ENCODE results near the gene ENOSF1.

ENOSF1 gene

DNA sequence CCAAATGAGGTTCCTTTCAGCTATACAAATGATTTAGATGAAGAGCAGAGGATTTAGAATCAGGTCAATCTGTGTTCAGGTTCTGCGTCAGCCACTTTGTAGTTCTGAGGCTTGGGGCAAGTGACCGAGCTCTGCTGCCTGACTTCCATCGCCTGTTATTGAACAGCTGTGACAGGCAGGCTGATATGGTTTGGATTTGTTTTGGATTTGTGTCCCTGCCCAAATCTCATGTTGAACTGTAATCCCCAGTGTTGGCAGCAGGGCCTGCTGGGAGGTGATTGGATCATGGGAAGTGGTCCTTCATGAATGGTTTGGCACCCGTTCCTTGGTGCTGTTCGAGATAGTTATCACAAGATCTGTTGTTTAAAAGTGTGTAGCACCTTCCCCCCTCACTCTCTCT is 36.4 kb downstream of the ENOSF1 start:
- no peaks in the 10 kb centered on the region for H3K9me3 ChIP-seq (ENCODE audit: severe bottlenecking)
- no peak for ATAC-seq (ENCODE audit: low read depth)
- no peaks in the 10 kb centered on the region for H3K27me3 ChIP-seq (ENCODE audit: insufficient read depth, poor library complexity, severe bottlenecking)
- H3K36me3 ChIP-seq (ENCODE audit: low read depth): peaks cover 75% of the 10 kb centered on the region
- no peak overlapping the region for H3K4me3 ChIP-seq (ENCODE audit: severe bottlenecking)
- TF ChIP-seq, protein P1, sequence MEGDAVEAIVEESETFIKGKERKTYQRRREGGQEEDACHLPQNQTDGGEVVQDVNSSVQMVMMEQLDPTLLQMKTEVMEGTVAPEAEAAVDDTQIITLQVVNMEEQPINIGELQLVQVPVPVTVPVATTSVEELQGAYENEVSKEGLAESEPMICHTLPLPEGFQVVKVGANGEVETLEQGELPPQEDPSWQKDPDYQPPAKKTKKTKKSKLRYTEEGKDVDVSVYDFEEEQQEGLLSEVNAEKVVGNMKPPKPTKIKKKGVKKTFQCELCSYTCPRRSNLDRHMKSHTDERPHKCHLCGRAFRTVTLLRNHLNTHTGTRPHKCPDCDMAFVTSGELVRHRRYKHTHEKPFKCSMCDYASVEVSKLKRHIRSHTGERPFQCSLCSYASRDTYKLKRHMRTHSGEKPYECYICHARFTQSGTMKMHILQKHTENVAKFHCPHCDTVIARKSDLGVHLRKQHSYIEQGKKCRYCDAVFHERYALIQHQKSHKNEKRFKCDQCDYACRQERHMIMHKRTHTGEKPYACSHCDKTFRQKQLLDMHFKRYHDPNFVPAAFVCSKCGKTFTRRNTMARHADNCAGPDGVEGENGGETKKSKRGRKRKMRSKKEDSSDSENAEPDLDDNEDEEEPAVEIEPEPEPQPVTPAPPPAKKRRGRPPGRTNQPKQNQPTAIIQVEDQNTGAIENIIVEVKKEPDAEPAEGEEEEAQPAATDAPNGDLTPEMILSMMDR (IDR thresholded peaks at IDR 0.05; ENCODE audit: poor library complexity, severe bottlenecking): no peak
- DNase-seq (ENCODE audit: low spot score): no peak
- H3K4me1 ChIP-seq (ENCODE audit: insufficient read depth, poor library complexity, severe bottlenecking): no peaks in the 10 kb centered on the region
- H3K27ac ChIP-seq (ENCODE audit: poor library complexity, severe bottlenecking): no peak overlapping the region

DNA sequence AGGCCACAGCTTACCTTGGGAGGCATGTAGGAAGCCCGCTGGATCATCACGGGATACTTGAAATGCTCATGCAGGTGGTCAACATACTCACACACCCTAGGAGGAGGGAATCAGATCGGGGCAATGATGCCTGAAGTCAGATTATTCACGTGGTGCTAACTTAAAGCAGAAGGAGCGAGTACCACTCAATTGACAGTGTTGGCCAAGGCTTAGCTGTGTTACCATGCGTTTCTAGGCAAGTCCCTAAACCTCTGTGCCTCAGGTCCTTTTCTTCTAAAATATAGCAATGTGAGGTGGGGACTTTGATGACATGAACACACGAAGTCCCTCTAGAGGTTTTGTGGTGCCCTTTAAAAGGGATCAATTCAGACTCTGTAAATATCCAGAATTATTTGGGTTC is 37.1 kb downstream of the ENOSF1 start:
- DNase-seq (ENCODE audit: low spot score) (no peak), ATAC-seq (ENCODE audit: low read depth) (no peak)
- Histone ChIP-seq H3K27me3 (ENCODE audit: insufficient read depth, poor library complexity, severe bottlenecking) (no peaks in the 10 kb centered on the region), H3K4me1 (ENCODE audit: insufficient read depth, poor library complexity, severe bottlenecking) (no peaks in the 10 kb centered on the region), H3K4me3 (ENCODE audit: severe bottlenecking) (no peak overlapping the region), H3K36me3 (ENCODE audit: low read depth) (peaks cover 80% of the 10 kb centered on the region), H3K9me3 (ENCODE audit: severe bottlenecking) (no peaks in the 10 kb centered on the region), H3K27ac (ENCODE audit: poor library complexity, severe bottlenecking) (no peak overlapping the region)
- TF ChIP-seq, protein P1 (IDR thresholded peaks at IDR 0.05; ENCODE audit: poor library complexity, severe bottlenecking): no peak

DNA sequence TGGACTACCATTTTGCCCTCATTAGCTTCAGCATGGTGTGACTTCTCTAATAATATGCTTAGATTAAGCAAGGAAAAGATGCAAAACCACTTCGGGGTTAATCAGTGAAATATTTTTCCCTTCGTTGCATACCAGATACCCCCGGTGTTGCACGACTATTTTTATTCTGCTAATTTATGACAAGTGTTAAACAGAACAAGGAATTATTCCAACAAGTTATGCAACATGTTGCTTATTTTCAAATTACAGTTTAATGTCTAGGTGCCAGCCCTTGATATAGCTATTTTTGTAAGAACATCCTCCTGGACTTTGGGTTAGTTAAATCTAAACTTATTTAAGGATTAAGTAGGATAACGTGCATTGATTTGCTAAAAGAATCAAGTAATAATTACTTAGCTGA is 38.7 kb downstream of the ENOSF1 start:
- TF ChIP-seq, protein P1 (IDR thresholded peaks at IDR 0.05; ENCODE audit: poor library complexity, severe bottlenecking): no peak
- DNase-seq (ENCODE audit: low spot score) (no peak), ATAC-seq (ENCODE audit: low read depth) (no peak)
- Histone ChIP-seq H3K9me3 (ENCODE audit: severe bottlenecking) (no peaks in the 10 kb centered on the region), H3K36me3 (ENCODE audit: low read depth) (peaks cover 95% of the 10 kb centered on the region), H3K4me1 (ENCODE audit: insufficient read depth, poor library complexity, severe bottlenecking) (no peaks in the 10 kb centered on the region), H3K4me3 (ENCODE audit: severe bottlenecking) (no peak overlapping the region), H3K27me3 (ENCODE audit: insufficient read depth, poor library complexity, severe bottlenecking) (no peaks in the 10 kb centered on the region), H3K27ac (ENCODE audit: poor library complexity, severe bottlenecking) (no peak overlapping the region)

DNA sequence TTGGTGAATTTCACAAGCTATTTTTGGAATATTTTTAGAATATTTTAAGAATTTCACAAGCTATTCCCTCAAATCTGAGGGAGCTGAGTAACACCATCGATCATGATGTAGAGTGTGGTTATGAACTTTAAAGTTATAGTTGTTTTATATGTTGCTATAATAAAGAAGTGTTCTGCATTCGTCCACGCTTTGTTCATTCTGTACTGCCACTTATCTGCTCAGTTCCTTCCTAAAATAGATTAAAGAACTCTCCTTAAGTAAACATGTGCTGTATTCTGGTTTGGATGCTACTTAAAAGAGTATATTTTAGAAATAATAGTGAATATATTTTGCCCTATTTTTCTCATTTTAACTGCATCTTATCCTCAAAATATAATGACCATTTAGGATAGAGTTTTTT is 39.1 kb downstream of the ENOSF1 start:
- no peak for ATAC-seq (ENCODE audit: low read depth)
- Histone ChIP-seq H3K27me3 (ENCODE audit: insufficient read depth, poor library complexity, severe bottlenecking) (no peaks in the 10 kb centered on the region), H3K4me1 (ENCODE audit: insufficient read depth, poor library complexity, severe bottlenecking) (no peaks in the 10 kb centered on the region), H3K27ac (ENCODE audit: poor library complexity, severe bottlenecking) (no peak overlapping the region), H3K9me3 (ENCODE audit: severe bottlenecking) (no peaks in the 10 kb centered on the region), H3K36me3 (ENCODE audit: low read depth) (peaks cover 95% of the 10 kb centered on the region), H3K4me3 (ENCODE audit: severe bottlenecking) (no peak overlapping the region)
- DNase-seq (ENCODE audit: low spot score): no peak
- TF ChIP-seq, protein P1 (IDR thresholded peaks at IDR 0.05; ENCODE audit: poor library complexity, severe bottlenecking): no peak

DNA sequence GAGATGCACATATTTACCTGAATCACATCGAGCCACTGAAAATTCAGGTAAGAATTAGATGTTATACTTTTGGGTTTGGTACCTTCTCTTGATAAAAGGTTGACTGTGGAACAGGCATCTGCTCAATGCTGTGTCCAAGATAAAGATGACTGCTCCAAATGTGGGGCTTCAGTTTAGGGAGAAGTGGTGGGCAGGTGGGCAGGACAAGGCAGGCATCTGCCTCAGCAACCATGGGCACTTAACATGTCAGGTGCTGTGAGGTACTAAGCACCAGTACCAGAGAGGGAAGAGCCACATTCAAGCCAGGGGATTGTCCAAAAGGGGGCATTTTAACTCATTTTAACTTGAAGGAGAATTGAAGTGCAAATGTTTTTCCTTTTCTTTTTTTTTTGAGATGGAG is 41.0 kb downstream of the ENOSF1 start:
- TF ChIP-seq, protein P1 (IDR thresholded peaks at IDR 0.05; ENCODE audit: poor library complexity, severe bottlenecking): no peak
- Histone ChIP-seq H3K4me3 (ENCODE audit: severe bottlenecking) (no peak overlapping the region), H3K9me3 (ENCODE audit: severe bottlenecking) (no peaks in the 10 kb centered on the region), H3K27ac (ENCODE audit: poor library complexity, severe bottlenecking) (no peak overlapping the region), H3K27me3 (ENCODE audit: insufficient read depth, poor library complexity, severe bottlenecking) (no peaks in the 10 kb centered on the region), H3K36me3 (ENCODE audit: low read depth) (peaks cover 84% of the 10 kb centered on the region), H3K4me1 (ENCODE audit: insufficient read depth, poor library complexity, severe bottlenecking) (no peaks in the 10 kb centered on the region)
- no peak for ATAC-seq (ENCODE audit: low read depth)
- no peak for DNase-seq (ENCODE audit: low spot score)
